Epithelial cell of esophagus (primary cell): ENCODE measurements around the gene MC1R.

ENCODE experiments used
- DNase-seq: peaks from one replicate; pipeline ENCODE4 v3.0.0; 2010; ENCODE audit warnings: low read depth
- H3K4me3 ChIP-seq: 2 replicates; pipeline ENCODE4 v1.5.1; 2011; ENCODE audit warnings: mild to moderate bottlenecking, low read length, control low read depth
- TF ChIP-seq, protein P1 (sequence below): IDR thresholded peaks from 2 replicates; pipeline ENCODE4 v1.5.1; 2011; ENCODE audit warnings: low read depth, mild to moderate bottlenecking, low read length, control low read depth, inconsistent platforms; ENCODE audit not compliant: insufficient read depth; ENCODE audit errors: missing control alignments

MC1R gene

DNA sequence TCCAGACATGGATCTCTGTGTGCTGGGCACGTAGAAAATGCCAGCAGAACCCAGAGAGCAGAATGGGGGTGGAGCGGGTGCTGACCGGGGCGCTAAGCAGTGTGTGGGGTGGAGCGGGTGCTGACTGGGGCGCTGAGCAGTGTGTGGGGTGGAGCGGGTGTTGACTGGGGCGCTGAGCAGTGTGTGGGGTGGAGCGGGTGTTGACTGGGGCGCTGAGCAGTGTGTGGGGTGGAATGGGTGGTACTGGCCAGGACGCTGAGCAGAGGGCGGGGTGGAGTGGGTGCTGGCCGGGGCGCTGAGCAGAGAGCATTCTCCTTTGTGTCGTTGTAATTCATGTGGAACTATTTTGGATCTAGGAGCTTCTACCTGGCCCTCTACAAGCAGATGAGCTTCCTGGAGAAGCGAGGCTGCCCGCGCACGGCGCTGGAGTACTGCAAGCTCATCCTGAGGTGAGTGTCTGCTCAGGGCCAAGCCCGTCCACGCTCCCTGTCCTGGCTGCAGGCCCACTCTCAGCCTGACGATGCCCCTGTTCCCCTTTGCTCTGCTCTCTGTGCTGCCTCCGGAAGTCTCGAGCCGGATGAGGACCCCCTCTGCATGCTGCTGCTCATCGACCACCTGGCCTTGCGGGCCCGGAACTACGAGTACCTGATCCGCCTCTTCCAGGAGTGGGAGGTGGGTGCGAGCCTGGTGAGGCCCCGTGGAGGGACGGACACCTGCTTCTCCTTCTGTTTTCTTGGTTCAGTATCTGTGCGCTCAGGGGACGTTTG is 20.3 kb upstream of the MC1R start:
- TF ChIP-seq, protein P1, sequence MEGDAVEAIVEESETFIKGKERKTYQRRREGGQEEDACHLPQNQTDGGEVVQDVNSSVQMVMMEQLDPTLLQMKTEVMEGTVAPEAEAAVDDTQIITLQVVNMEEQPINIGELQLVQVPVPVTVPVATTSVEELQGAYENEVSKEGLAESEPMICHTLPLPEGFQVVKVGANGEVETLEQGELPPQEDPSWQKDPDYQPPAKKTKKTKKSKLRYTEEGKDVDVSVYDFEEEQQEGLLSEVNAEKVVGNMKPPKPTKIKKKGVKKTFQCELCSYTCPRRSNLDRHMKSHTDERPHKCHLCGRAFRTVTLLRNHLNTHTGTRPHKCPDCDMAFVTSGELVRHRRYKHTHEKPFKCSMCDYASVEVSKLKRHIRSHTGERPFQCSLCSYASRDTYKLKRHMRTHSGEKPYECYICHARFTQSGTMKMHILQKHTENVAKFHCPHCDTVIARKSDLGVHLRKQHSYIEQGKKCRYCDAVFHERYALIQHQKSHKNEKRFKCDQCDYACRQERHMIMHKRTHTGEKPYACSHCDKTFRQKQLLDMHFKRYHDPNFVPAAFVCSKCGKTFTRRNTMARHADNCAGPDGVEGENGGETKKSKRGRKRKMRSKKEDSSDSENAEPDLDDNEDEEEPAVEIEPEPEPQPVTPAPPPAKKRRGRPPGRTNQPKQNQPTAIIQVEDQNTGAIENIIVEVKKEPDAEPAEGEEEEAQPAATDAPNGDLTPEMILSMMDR: no peak
- no peak overlapping the region for H3K4me3 ChIP-seq
- DNase-seq: no peak

DNA sequence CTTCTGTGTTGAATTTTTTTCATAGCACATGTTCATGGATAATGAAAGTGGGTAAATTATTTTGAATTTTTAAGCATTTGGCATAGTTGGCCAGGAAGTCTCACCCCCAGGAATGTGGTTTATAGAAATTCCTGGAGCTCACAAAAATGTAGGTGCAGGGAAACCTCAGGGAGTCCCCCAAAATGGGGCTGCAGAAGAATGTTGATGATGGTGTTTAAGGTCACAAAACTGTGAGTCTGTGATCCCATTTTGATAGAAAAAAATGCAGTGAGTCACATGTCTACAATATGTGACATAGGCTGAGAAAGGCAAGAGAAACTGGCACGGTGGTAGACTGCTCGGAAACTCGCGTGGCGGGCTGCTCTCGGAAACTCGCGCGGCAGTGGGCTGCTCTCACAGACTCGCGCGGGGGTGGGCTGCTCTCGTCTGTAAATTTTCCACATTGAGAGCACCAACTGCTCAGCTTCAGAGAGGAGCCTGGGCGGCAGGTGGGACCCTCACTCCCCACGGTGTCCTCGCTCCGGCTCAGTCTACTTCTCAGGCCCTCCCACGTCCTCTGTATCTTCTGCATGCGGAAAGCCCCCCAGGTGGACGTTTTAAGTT is 18.7 kb upstream of the MC1R start:
- TF ChIP-seq, protein P1: no peak
- no peak overlapping the region for H3K4me3 ChIP-seq
- no peak for DNase-seq

DNA sequence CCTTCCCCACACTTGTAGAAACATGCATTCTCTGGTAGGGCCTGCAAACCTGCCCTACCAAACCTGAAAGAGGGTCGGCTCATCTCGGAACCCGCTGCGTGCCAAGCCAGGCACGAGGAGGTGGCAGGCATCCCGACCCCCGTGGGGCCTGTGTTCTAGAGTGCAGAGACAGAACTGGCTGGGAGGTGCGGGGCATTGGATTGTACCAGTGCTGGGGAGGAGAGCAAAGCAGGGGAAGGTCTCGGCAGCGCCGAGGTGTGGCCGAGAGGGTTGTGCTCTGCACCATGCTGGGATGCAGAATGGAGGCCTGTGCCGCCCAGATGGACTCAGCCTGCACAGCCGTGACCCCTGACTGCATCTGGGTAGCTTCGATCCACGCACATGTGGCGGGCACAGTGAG is 17.8 kb upstream of the MC1R start:
- DNase-seq: no peak
- TF ChIP-seq, protein P1: no peak
- H3K4me3 ChIP-seq: no peak overlapping the region

DNA sequence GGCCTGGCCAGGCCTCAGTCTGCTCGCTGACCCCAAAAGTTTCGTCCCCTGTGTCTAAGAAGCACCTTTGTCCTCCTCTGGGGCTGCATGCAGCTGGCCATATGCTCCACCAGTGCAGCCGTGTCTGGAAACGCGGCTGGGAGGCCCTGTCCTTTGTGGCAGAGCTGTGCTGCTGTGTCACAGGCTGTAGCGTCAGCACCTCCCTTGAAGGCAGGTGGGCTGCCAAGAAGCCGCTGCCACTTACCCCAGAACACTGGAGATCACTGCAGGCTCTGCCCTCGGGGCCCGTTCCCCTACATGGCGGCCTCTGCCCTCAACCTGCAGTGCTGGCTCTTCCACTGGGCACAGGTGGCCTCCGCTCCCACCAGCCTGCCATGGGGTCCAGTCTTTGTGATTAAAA is 15.7 kb upstream of the MC1R start:
- H3K4me3 ChIP-seq: no peak overlapping the region
- TF ChIP-seq, protein P1: no peak
- no peak for DNase-seq

DNA sequence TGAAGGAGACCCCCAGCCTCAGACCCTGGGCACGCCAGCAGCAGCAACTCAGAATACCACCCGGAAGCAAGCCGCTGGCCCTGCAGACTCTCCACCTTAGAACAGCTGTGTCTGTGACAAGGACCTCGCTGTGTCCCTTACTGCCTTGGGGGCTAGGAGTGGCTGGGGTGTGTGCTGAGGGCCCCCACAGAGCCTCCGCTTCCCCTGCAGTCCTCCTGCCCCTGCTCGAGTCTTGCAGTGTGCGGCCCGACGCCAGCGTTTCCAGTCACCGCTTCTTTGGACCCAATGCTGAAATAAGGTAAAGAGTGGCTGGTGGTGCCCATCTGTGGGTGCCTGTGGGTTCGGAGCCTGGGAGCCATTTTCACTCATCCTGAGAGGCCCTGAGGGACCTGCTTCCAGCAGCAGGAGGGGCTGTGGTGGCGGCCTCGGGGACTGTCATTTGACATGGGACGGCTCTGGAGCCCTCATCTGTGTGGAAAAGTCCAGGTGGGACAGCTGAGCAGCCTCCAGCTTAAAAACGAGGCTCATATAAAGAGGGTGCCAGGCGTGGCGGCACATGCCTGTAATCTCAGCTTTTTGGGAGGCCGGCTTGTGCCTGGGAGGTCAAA is 14.7 kb upstream of the MC1R start:
- DNase-seq: no peak
- TF ChIP-seq, protein P1: no peak
- no peak overlapping the region for H3K4me3 ChIP-seq

DNA sequence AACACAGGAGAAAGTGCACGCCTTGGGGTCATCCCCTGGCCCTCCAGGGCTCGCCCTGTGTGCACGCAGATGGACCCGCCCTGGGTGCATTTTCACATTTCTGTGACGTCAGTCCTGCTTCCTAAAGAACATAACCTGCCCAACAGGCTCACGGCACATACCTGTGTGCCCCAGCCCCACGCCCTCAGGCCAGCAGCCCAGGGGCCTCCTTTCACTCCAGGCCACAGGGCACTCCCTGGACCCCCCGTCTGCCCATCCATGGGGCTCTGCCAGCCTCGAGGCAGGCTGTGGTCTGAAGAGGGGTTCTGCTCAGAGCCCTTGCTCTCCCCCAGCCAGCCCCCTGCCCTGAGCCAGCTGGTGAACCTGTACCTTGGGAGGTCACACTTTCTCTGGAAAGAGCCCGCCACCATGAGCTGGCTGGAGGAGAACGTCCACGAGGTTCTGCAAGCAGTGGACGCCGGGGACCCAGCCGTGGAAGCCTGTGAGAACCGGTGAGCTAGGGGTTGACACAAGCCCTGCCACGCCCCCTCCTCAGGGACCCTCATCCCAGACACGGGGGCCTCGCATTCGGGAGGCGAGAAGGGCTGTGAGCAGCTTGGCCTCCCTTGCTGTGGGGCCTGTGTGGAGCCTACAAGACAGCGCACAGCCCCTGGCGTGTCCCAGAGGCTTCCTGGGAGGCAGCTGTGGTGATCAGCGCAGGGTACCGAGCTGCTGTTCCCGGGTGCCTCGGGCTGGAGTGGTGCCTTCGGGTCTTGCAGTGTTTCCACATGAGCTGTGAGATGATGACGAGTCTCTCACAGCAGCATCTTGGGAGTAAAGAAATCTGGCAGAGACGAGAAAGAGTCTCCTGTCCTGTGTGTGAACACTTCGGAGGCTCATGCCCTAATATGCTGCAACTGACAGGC is 13.8 kb upstream of the MC1R start:
- TF ChIP-seq, protein P1: no peak
- peak; percentile 51 for DNase-seq
- no peak overlapping the region for H3K4me3 ChIP-seq
